ENCODE measurements around the gene MOAP1. TPM values are rescaled to one million over a fixed set of nuclear protein-coding genes. Genes with fewer than 3 reads are reported as not detected.

Gene MOAP1
- polyA plus RNA-seq, 1 of the 3 experiments (the other 2 are of a cell fraction) = 25.0 TPM

- TF ChIP-seq REST (IDR thresholded peaks at IDR 0.05; ENCODE audit: low read depth, low read length) (no peak), GABPA (IDR thresholded peaks at IDR 0.05; ENCODE audit: low read depth) (no peak), FOXJ3 (CRISPR knock-in tag; IDR thresholded peaks at IDR 0.05) (no peak), YY1 (IDR thresholded peaks at IDR 0.05; ENCODE audit: low read depth) (no peak), EP300 (IDR thresholded peaks at IDR 0.05; ENCODE audit: borderline replicate concordance in 1 of 2, low read depth in 1 of 2, low read length in 1 of 2) (no peak), EZH2phosphoT487 (IDR thresholded peaks at IDR 0.05; ENCODE audit: borderline replicate concordance, low read depth) (no peak), NFIC (IDR thresholded peaks at IDR 0.05; ENCODE audit: borderline replicate concordance) (no peak), JUND (IDR thresholded peaks at IDR 0.05) (no peak), SMC3 (IDR thresholded peaks at IDR 0.05; ENCODE audit: low read depth, low read length) (no peak)
Measured at GRCh38 chr14:93223565-93223964, 38.9 kb upstream of the MOAP1 start (continued).

- CTCF ChIA-PET = interaction anchor here (1.3 to 2.2 kb wide), 2 partner anchors 11 to 316 kb away, joined by 3 to 12 read pairs; no protein-coding TSS in a partner anchor
- POLR2A ChIA-PET = no interaction called here
- peaks cover 10% of the 10 kb centered on the region for H3F3A ChIP-seq (replicated peaks; ENCODE audit: insufficient read depth)
- no peak overlapping the region for H3K27ac ChIP-seq (ENCODE audit: low read depth in 2 of 2, low read length in 1 of 2)
- DNase-seq = no peak
- H3K27me3 ChIP-seq (ENCODE audit: insufficient read depth) = no peaks in the 10 kb centered on the region
- no peak for TF ChIP-seq MEF2A (IDR thresholded peaks at IDR 0.05; ENCODE audit: borderline replicate concordance, low read depth)
- TF ChIP-seq CTCF (IDR thresholded peaks at IDR 0.05) = no peak
- no peak for TF ChIP-seq USF1 (IDR thresholded peaks at IDR 0.05; ENCODE audit: borderline replicate concordance, low read depth)
- TF ChIP-seq CHD2 (IDR thresholded peaks at IDR 0.05; ENCODE audit: low read length, partially characterized antibody) = no peak
- TF ChIP-seq JUND (IDR thresholded peaks at IDR 0.05) = no peak
- no peak for TF ChIP-seq POLR2AphosphoS5 (IDR thresholded peaks at IDR 0.05; ENCODE audit: low read depth, low read length)
- no peak for TF ChIP-seq TEAD4 (IDR thresholded peaks at IDR 0.05; ENCODE audit: borderline replicate concordance, insufficient read depth)
- no peak for TF ChIP-seq PBX3 (IDR thresholded peaks at IDR 0.05)
- no peak for TF ChIP-seq GATA2 (CRISPR knock-in tag; IDR thresholded peaks at IDR 0.05)
- TF ChIP-seq RFX5 (IDR thresholded peaks at IDR 0.05; ENCODE audit: low read length) = no peak
- TF ChIP-seq ELF1 (IDR thresholded peaks at IDR 0.05) = no peak
- TF ChIP-seq SMC3 (IDR thresholded peaks at IDR 0.05; ENCODE audit: low read depth, low read length) = no peak
- no peak for TF ChIP-seq RAD21 (IDR thresholded peaks at IDR 0.05; ENCODE audit: low read length)
- no peak for TF ChIP-seq TAF1 (IDR thresholded peaks at IDR 0.05; ENCODE audit: borderline replicate concordance, low read depth, low read length)
- no peak for TF ChIP-seq NFIC (IDR thresholded peaks at IDR 0.05; ENCODE audit: borderline replicate concordance)
- no peak for TF ChIP-seq IRF3 (IDR thresholded peaks at IDR 0.05; ENCODE audit: low read depth, low read length)
- no peak for TF ChIP-seq NRF1 (IDR thresholded peaks at IDR 0.05; ENCODE audit: low read depth, low read length)
- no peaks in the 10 kb centered on the region for H4K20me1 ChIP-seq (ENCODE audit: insufficient read depth)
- H3K79me2 ChIP-seq (ENCODE audit: insufficient read depth) = no peaks in the 10 kb centered on the region
- H3K9me2 ChIP-seq = no peaks in the 10 kb centered on the region
- no peak overlapping the region for H3K9ac ChIP-seq
- H3K4me3 ChIP-seq (ENCODE audit: low read depth in 2 of 2, low read length in 1 of 2) = no peak overlapping the region
- no peak overlapping the region for H2AFZ ChIP-seq (ENCODE audit: low read depth)
- H3K36me3 ChIP-seq (replicated peaks in 1 of 2; ENCODE audit: control insufficient read depth in 1 of 2, insufficient read depth in 2 of 2, low read length in 1 of 2) = peaks cover 21 to 44% of the 10 kb centered on the region in 2 experiments
- H3K4me1 ChIP-seq (ENCODE audit: control insufficient read depth in 1 of 2, insufficient read depth in 2 of 2, low read depth in 1 of 2, low read length in 1 of 2) = no peaks in the 10 kb centered on the region
- no peak overlapping the region for H3K4me2 ChIP-seq
- H3K9me3 ChIP-seq = no peaks in the 10 kb centered on the region
Measured at GRCh38 chr14:93220509-93220908, 35.8 kb upstream of the MOAP1 start.

All from SK-N-SH (cell line).